Endothelial cell (in vitro differentiated cells): Measurements from ENCODE around the gene CNTN6. TPM values are rescaled to one million over a fixed set of nuclear protein-coding genes. Genes with fewer than 3 reads are reported as not detected.

Source experiments
- DNase-seq: peaks from one replicate; pipeline ENCODE4 v3.0.0; 2021; ENCODE audit warnings: low spot score
- H3K27ac Mint-ChIP-seq: one replicate; pipeline ENCODE4 v1.8.0; 2021; ENCODE audit warnings: mixed read lengths, inconsistent platforms; ENCODE audit not compliant: unreplicated experiment
- H3K27me3 Mint-ChIP-seq: one replicate; pipeline ENCODE4 v1.8.0; 2021; ENCODE audit warnings: mild to moderate bottlenecking, moderate library complexity, mixed read lengths, inconsistent platforms; ENCODE audit not compliant: unreplicated experiment
- H3K36me3 Mint-ChIP-seq: one replicate; pipeline ENCODE4 v1.8.0; 2021; ENCODE audit warnings: mild to moderate bottlenecking, low read depth, mixed read lengths, inconsistent platforms; ENCODE audit not compliant: unreplicated experiment
- H3K4me1 Mint-ChIP-seq: one replicate; pipeline ENCODE4 v1.8.0; 2021; ENCODE audit warnings: mild to moderate bottlenecking, mixed read lengths, inconsistent platforms; ENCODE audit not compliant: unreplicated experiment
- H3K4me3 Mint-ChIP-seq: one replicate; pipeline ENCODE4 v1.8.0; 2021; ENCODE audit warnings: mild to moderate bottlenecking, mixed read lengths, inconsistent platforms; ENCODE audit not compliant: unreplicated experiment
- H3K9me3 Mint-ChIP-seq: one replicate; pipeline ENCODE4 v1.8.0; 2021; ENCODE audit warnings: mixed read lengths, inconsistent platforms; ENCODE audit not compliant: unreplicated experiment
- total RNA-seq: library from RNA; stranded (reverse); fragmentation: NEBNext Ultra II Directional; extraction: Animal tissue kit (Norgen Biotek cat#: 25700); gene quantifications from one replicate; pipeline ENCODE4 v1.2.1, GENCODE V29; 2021; ENCODE audit not compliant: unreplicated experiment
- TF ChIP-seq, protein P1 (sequence below): fragments of 200-600 bp; sonication (generic); IDR thresholded peaks from one replicate; pipeline ENCODE4 v1.5.0; 2021; ENCODE audit warnings: antibody characterized with exemption; ENCODE audit not compliant: unreplicated experiment

Gene CNTN6
- total RNA-seq, 1 donor from 2014 or later, result not detected

GRCh38 chr3:1088503-1088902, 4.3 kb upstream of the CNTN6 start:
- Mint-ChIP-seq H3K9me3 (peaks cover 22% of the 10 kb centered on the region), H3K4me3 (no peak overlapping the region), H3K36me3 (no peaks in the 10 kb centered on the region), H3K27ac (no peak overlapping the region), H3K27me3 (no peaks in the 10 kb centered on the region), H3K4me1 (no peaks in the 10 kb centered on the region)
- no peak for DNase-seq
- TF ChIP-seq, protein P1, sequence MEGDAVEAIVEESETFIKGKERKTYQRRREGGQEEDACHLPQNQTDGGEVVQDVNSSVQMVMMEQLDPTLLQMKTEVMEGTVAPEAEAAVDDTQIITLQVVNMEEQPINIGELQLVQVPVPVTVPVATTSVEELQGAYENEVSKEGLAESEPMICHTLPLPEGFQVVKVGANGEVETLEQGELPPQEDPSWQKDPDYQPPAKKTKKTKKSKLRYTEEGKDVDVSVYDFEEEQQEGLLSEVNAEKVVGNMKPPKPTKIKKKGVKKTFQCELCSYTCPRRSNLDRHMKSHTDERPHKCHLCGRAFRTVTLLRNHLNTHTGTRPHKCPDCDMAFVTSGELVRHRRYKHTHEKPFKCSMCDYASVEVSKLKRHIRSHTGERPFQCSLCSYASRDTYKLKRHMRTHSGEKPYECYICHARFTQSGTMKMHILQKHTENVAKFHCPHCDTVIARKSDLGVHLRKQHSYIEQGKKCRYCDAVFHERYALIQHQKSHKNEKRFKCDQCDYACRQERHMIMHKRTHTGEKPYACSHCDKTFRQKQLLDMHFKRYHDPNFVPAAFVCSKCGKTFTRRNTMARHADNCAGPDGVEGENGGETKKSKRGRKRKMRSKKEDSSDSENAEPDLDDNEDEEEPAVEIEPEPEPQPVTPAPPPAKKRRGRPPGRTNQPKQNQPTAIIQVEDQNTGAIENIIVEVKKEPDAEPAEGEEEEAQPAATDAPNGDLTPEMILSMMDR, result no peak

GRCh38 chr3:1091286-1091685, 1.5 kb upstream of the CNTN6 start:
- no peak for DNase-seq
- Mint-ChIP-seq H3K9me3 (peaks cover 15% of the 10 kb centered on the region), H3K4me3 (no peak overlapping the region), H3K4me1 (no peaks in the 10 kb centered on the region), H3K27ac (no peak overlapping the region), H3K27me3 (no peaks in the 10 kb centered on the region), H3K36me3 (no peaks in the 10 kb centered on the region)
- TF ChIP-seq, protein P1, result no peak

- DNase-seq, result no peak
- Mint-ChIP-seq H3K9me3 (peaks cover 15% of the 10 kb centered on the region), H3K36me3 (no peaks in the 10 kb centered on the region), H3K27me3 (no peaks in the 10 kb centered on the region), H3K4me1 (no peaks in the 10 kb centered on the region), H3K4me3 (no peak overlapping the region), H3K27ac (no peak overlapping the region)
- TF ChIP-seq, protein P1, result no peak
Measured at GRCh38 chr3:1092061-1092460, 763 bp upstream of the CNTN6 start.

DNA sequence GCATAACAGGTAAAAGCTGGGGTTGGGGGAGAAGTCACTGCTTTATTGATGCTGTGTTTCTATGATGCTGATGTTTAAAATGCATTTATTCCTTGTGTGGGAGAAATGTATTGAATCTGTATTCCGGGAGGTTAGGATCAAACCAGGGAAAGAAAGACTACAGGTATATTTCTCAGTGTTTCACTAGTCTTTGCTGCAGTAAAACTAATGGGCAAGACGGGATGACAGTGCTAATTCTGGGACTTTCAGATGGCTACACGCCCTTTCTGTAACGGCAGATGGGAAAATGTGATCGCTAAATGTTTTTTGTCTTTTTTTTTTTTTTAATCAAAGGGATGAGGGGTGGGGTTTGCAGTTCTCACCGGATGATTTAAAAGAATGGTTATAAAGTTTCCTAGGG, 393 bp downstream of the CNTN6 start:
- H3K27ac Mint-ChIP-seq, result no peak overlapping the region
- H3K4me1 Mint-ChIP-seq, result no peaks in the 10 kb centered on the region
- DNase-seq, result no peak
- no peaks in the 10 kb centered on the region for H3K27me3 Mint-ChIP-seq
- TF ChIP-seq, protein P1, result no peak
- H3K4me3 Mint-ChIP-seq, result no peak overlapping the region
- peaks cover 14% of the 10 kb centered on the region for H3K9me3 Mint-ChIP-seq
- H3K36me3 Mint-ChIP-seq, result no peaks in the 10 kb centered on the region

DNA sequence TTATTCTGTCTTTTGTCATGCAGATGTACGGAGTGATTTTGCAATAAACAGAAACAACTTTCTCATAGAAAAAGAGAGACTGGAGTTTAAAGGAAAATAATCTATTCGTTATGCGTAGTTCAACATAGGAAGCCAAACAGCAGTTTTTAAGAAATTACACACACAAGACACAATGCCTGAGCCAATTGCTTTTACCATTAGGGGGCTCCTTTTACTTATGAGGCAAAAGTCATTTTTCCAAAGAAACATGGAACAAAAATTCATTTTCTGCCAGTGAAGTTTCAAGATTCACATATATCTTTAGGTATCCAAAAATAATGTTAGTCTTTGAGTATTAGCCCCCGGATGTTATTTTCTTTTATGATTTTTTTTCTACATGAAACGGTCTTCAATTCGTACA, 10.7 kb downstream of the CNTN6 start:
- no peaks in the 10 kb centered on the region for H3K9me3 Mint-ChIP-seq
- no peaks in the 10 kb centered on the region for H3K4me1 Mint-ChIP-seq
- no peak overlapping the region for H3K4me3 Mint-ChIP-seq
- TF ChIP-seq, protein P1, result no peak
- no peak overlapping the region for H3K27ac Mint-ChIP-seq
- no peak for DNase-seq
- no peaks in the 10 kb centered on the region for H3K27me3 Mint-ChIP-seq
- H3K36me3 Mint-ChIP-seq, result no peaks in the 10 kb centered on the region
